Measurements from ENCODE around the gene LAMTOR2. TPM values are rescaled to one million over a fixed set of nuclear protein-coding genes. Genes with fewer than 3 reads are reported as not detected.

The LAMTOR2 gene
- total and polyA plus RNA-seq, 2 experiments from 2014 or later, result 67.3 to 108 TPM

GRCh38 chr1:156042828-156043227 is 11.8 kb upstream of the LAMTOR2 start:
- H3K4me2 ChIP-seq, result no peak overlapping the region
- Mint-ChIP-seq H3K4me3 (no peak overlapping the region), H3K27ac (no peak overlapping the region), H3K4me1 (no peaks in the 10 kb centered on the region), H3K9me3 (no peaks in the 10 kb centered on the region), H3K36me3 (ENCODE audit: low read depth) (peaks cover 49% of the 10 kb centered on the region), H3K27me3 (ENCODE audit: insufficient read depth, low read depth, poor library complexity) (peaks cover 2% of the 10 kb centered on the region)
- no peaks in the 10 kb centered on the region for H3K79me2 ChIP-seq (replicated peaks; ENCODE audit: insufficient read depth)
- ATAC-seq (no peak), DNase-seq (ENCODE audit: low spot score) (no peak)
- no peak overlapping the region for H3K4me3 ChIP-seq
- H3K27me3 ChIP-seq (ENCODE audit: insufficient read depth), result no peaks in the 10 kb centered on the region
- H4K20me1 ChIP-seq (replicated peaks; ENCODE audit: insufficient read depth), result peaks cover 3% of the 10 kb centered on the region; the same call in 1 of the 2 replicates
- no peak overlapping the region for H2AFZ ChIP-seq
- peaks cover 6% of the 10 kb centered on the region for H3K36me3 ChIP-seq (ENCODE audit: insufficient read depth)
- no peak overlapping the region for H3K27ac ChIP-seq (ENCODE audit: low read depth)
- H3F3A ChIP-seq (replicated peaks; ENCODE audit: low read depth), result peaks cover 4% of the 10 kb centered on the region; the same call in 1 of the 2 replicates
- no peaks in the 10 kb centered on the region for H3K4me1 ChIP-seq (ENCODE audit: insufficient read depth)
- no peaks in the 10 kb centered on the region for H3K9me2 ChIP-seq (ENCODE audit: insufficient read depth)
- no peak for TF ChIP-seq ZNF114 (CRISPR knock-in tag; IDR thresholded peaks at IDR 0.05)
- TF ChIP-seq, protein P1, sequence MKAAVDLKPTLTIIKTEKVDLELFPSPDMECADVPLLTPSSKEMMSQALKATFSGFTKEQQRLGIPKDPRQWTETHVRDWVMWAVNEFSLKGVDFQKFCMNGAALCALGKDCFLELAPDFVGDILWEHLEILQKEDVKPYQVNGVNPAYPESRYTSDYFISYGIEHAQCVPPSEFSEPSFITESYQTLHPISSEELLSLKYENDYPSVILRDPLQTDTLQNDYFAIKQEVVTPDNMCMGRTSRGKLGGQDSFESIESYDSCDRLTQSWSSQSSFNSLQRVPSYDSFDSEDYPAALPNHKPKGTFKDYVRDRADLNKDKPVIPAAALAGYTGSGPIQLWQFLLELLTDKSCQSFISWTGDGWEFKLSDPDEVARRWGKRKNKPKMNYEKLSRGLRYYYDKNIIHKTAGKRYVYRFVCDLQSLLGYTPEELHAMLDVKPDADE (IDR thresholded peaks at IDR 0.05), result no peak
- TF ChIP-seq ZNF331 (CRISPR knock-in tag; IDR thresholded peaks at IDR 0.05; ENCODE audit: low read depth), result no peak
- no peak for TF ChIP-seq REST (IDR thresholded peaks at IDR 0.05; ENCODE audit: unreplicated experiment)
- no peak for TF ChIP-seq EZH2 (IDR thresholded peaks at IDR 0.05; ENCODE audit: low read depth, unreplicated experiment)
- TF ChIP-seq EZH2phosphoT487 (IDR thresholded peaks at IDR 0.05; ENCODE audit: unreplicated experiment), result no peak
- TF ChIP-seq CREB1 (CRISPR knock-in tag; IDR thresholded peaks at IDR 0.05; ENCODE audit: low read depth), result no peak
- TF ChIP-seq, protein P2, sequence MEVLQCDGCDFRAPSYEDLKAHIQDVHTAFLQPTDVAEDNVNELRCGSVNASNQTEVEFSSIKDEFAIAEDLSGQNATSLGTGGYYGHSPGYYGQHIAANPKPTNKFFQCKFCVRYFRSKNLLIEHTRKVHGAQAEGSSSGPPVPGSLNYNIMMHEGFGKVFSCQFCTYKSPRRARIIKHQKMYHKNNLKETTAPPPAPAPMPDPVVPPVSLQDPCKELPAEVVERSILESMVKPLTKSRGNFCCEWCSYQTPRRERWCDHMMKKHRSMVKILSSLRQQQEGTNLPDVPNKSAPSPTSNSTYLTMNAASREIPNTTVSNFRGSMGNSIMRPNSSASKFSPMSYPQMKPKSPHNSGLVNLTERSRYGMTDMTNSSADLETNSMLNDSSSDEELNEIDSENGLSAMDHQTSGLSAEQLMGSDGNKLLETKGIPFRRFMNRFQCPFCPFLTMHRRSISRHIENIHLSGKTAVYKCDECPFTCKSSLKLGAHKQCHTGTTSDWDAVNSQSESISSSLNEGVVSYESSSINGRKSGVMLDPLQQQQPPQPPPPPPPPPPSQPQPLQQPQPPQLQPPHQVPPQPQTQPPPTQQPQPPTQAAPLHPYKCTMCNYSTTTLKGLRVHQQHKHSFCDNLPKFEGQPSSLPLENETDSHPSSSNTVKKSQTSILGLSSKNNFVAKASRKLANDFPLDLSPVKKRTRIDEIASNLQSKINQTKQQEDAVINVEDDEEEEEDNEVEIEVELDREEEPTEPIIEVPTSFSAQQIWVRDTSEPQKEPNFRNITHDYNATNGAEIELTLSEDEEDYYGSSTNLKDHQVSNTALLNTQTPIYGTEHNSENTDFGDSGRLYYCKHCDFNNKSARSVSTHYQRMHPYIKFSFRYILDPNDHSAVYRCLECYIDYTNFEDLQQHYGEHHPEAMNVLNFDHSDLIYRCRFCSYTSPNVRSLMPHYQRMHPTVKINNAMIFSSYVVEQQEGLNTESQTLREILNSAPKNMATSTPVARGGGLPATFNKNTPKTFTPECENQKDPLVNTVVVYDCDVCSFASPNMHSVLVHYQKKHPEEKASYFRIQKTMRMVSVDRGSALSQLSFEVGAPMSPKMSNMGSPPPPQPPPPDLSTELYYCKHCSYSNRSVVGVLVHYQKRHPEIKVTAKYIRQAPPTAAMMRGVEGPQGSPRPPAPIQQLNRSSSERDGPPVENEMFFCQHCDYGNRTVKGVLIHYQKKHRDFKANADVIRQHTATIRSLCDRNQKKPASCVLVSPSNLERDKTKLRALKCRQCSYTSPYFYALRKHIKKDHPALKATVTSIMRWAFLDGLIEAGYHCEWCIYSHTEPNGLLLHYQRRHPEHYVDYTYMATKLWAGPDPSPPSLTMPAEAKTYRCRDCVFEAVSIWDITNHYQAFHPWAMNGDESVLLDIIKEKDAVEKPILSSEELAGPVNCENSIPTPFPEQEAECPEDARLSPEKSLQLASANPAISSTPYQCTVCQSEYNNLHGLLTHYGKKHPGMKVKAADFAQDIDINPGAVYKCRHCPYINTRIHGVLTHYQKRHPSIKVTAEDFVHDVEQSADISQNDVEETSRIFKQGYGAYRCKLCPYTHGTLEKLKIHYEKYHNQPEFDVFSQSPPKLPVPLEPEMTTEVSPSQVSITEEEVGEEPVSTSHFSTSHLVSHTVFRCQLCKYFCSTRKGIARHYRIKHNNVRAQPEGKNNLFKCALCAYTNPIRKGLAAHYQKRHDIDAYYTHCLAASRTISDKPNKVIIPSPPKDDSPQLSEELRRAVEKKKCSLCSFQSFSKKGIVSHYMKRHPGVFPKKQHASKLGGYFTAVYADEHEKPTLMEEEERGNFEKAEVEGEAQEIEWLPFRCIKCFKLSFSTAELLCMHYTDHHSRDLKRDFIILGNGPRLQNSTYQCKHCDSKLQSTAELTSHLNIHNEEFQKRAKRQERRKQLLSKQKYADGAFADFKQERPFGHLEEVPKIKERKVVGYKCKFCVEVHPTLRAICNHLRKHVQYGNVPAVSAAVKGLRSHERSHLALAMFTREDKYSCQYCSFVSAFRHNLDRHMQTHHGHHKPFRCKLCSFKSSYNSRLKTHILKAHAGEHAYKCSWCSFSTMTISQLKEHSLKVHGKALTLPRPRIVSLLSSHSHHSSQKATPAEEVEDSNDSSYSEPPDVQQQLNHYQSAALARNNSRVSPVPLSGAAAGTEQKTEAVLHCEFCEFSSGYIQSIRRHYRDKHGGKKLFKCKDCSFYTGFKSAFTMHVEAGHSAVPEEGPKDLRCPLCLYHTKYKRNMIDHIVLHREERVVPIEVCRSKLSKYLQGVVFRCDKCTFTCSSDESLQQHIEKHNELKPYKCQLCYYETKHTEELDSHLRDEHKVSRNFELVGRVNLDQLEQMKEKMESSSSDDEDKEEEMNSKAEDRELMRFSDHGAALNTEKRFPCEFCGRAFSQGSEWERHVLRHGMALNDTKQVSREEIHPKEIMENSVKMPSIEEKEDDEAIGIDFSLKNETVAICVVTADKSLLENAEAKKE (CRISPR knock-in tag; IDR thresholded peaks at IDR 0.05), result no peak
- TF ChIP-seq POLR2AphosphoS5 (IDR thresholded peaks at IDR 0.05; ENCODE audit: low read depth), result no peak
- TF ChIP-seq JUNB (IDR thresholded peaks at IDR 0.05; ENCODE audit: unreplicated experiment), result no peak
- TF ChIP-seq NANOG (IDR thresholded peaks at IDR 0.05; ENCODE audit: borderline replicate concordance), result no peak
- no peak for TF ChIP-seq STAT1 (IDR thresholded peaks at IDR 0.05; ENCODE audit: unreplicated experiment)
- no peak for TF ChIP-seq CTCF (conservative IDR thresholded peaks at IDR 0.05; ENCODE audit: low read depth in 2 of 2)
